ENCODE results near the gene TRIM26.

GRCh38 chr6:30175765-30176164 lies 37.4 kb downstream of the TRIM26 start:
- no peak for TF ChIP-seq CTCF (IDR thresholded peaks at IDR 0.05)
- TF ChIP-seq POLR2A (IDR thresholded peaks at IDR 0.05), result no peak

Measured in lower leg skin (tissue), 3 donors.